H54 (cell line): Measurements from ENCODE around the gene MVB12B.

Source experiments
- DNase-seq: peaks from one replicate; pipeline ENCODE4 v3.0.0; 2011; ENCODE audit warnings: low spot score, mixed read lengths; ENCODE audit not compliant: insufficient read length
- FAIRE-seq: peaks from 3 replicates; lab custom pipeline; 2011; peaks lifted over from hg19 to GRCh38; lab: Jason Lieb, UNC
- POLR2A ChIP-seq: IDR thresholded peaks from 2 replicates; pipeline ENCODE4 v1.6.1; 2011; ENCODE audit warnings: low read depth, mild to moderate bottlenecking, low read length

MVB12B gene

GRCh38 chr9:126516561-126516935 is 189.9 kb downstream of the MVB12B start:
- no peak for TF ChIP-seq POLR2A
- DNase-seq (no peak), FAIRE-seq (no peak)

- TF ChIP-seq POLR2A = 0 out of 2 replicates have a peak, but pooled peaks have one; percentile 14
- FAIRE-seq = peak; percentile 89
- DNase-seq = peak; percentile 97
Observed at GRCh38 chr9:126516936-126517832, 190.6 kb downstream of the MVB12B start.

GRCh38 chr9:126517833-126518356 is 191.3 kb downstream of the MVB12B start:
- TF ChIP-seq POLR2A = no peak
- DNase-seq = no peak
- FAIRE-seq = no peak

GRCh38 chr9:126518763-126519162 is 192.1 kb downstream of the MVB12B start:
- no peak for TF ChIP-seq POLR2A
- FAIRE-seq = no peak
- no peak for DNase-seq

GRCh38 chr9:126519660-126520420 is 193.2 kb downstream of the MVB12B start:
- FAIRE-seq = no peak
- no peak for DNase-seq
- TF ChIP-seq POLR2A = no peak

- FAIRE-seq = no peak
- no peak for DNase-seq
- no peak for TF ChIP-seq POLR2A
Observed at GRCh38 chr9:126520453-126520852, 193.8 kb downstream of the MVB12B start.

GRCh38 chr9:126521089-126521488 is 194.5 kb downstream of the MVB12B start:
- FAIRE-seq = no peak
- DNase-seq = no peak
- TF ChIP-seq POLR2A = no peak

- FAIRE-seq (no peak), DNase-seq (no peak)
- TF ChIP-seq POLR2A = no peak
Observed at GRCh38 chr9:126521551-126521950, 194.9 kb downstream of the MVB12B start.

- no peak for DNase-seq
- TF ChIP-seq POLR2A = no peak
- no peak for FAIRE-seq
Observed at GRCh38 chr9:126521976-126522590, 195.5 kb downstream of the MVB12B start.

- FAIRE-seq = no peak
- DNase-seq = no peak
- no peak for TF ChIP-seq POLR2A
Observed at GRCh38 chr9:126522612-126523356, 196.2 kb downstream of the MVB12B start.

GRCh38 chr9:126523611-126524111 is 197.0 kb downstream of the MVB12B start:
- TF ChIP-seq POLR2A = no peak
- FAIRE-seq (no peak), DNase-seq (no peak)

GRCh38 chr9:126524353-126525077 is 197.9 kb downstream of the MVB12B start:
- TF ChIP-seq POLR2A = no peak
- DNase-seq = no peak
- no peak for FAIRE-seq
